HepG2 (cell line): ENCODE results near the gene EPB41. TPM values are rescaled to one million over a fixed set of nuclear protein-coding genes. Genes with fewer than 3 reads are reported as not detected.

Experiments
- ARID3A ChIP-seq: IDR thresholded peaks from 2 replicates; pipeline ENCODE4 v1.6.1; 2012; ENCODE audit warnings: low read depth, low read length, improper control_type of control experiment
- HNF1B ChIP-seq: sonication (generic); formaldehyde crosslinking; IDR thresholded peaks from 2 replicates; pipeline ENCODE4 v1.5.1; 2020; ENCODE audit warnings: mild to moderate bottlenecking, moderate library complexity, missing genetic modification reagents
- SIN3A ChIP-seq: IDR thresholded peaks from 2 replicates; pipeline ENCODE4 v1.6.1; 2011; ENCODE audit warnings: low read depth, mild to moderate bottlenecking, control low read depth, low read length, borderline replicate concordance
- ZBED4 ChIP-seq: sonication (generic); formaldehyde crosslinking; IDR thresholded peaks from 2 replicates; pipeline ENCODE4 v1.4.0; 2020; ENCODE audit warnings: missing genetic modification reagents, borderline replicate concordance
- ZMYM3 ChIP-seq: sonication (generic); formaldehyde crosslinking; IDR thresholded peaks from 2 replicates; pipeline ENCODE4 v1.5.1; 2020; ENCODE audit warnings: mild to moderate bottlenecking, missing genetic modification reagents
- ZNF609 ChIP-seq: sonication (generic); formaldehyde crosslinking; IDR thresholded peaks from 2 replicates; pipeline ENCODE4 v1.4.0; 2020; ENCODE audit warnings: mild to moderate bottlenecking, missing genetic modification reagents, borderline replicate concordance
- ZNF644 ChIP-seq: IDR thresholded peaks from 2 replicates; pipeline ENCODE4 v1.6.1; 2016; ENCODE audit warnings: low read depth
- ZNF672 ChIP-seq: sonication (generic); formaldehyde crosslinking; IDR thresholded peaks from 2 replicates; pipeline ENCODE4 v1.8.1; 2022; ENCODE audit warnings: missing genetic modification reagents
- ZNF687 ChIP-seq: sonication (generic); formaldehyde crosslinking; IDR thresholded peaks from 2 replicates; pipeline ENCODE4 v1.5.1; 2020; ENCODE audit warnings: mild to moderate bottlenecking, missing genetic modification reagents, moderate library complexity
- polyA plus RNA-seq, 8 experiments: library from polyadenylated mRNA; depleted of rRNA in 3 of 8; stranded (reverse) in 7 of 8; unstranded in 1 of 8; fragments of >200 nt; fragmentation: Illumina TruSeq in 4 of 8; extraction: Trizol in 4 of 8; gene quantifications; 2 replicates each; pipeline versions ENCODE4 v1.2.1 to v1.2.3, GENCODE V29; 2011 to 2016; ENCODE audit warnings: low read depth in 4 of 8, missing spikeins in 1 of 8, mixed read lengths in 1 of 8; ENCODE audit not compliant: insufficient read depth in 1 of 8
- total RNA-seq, 5 experiments: library from RNA; depleted of rRNA; stranded (reverse); fragments of >200 nt; fragmentation: Illumina TruSeq; extraction: Trizol; gene quantifications; 2 replicates each; pipeline ENCODE4 v1.2.3, GENCODE V29; 2016; ENCODE audit warnings: low read depth in 1 of 5

The EPB41 gene
- total and polyA plus RNA-seq, 2 of the 13 experiments (the other 11 are each of a cell fraction or from before 2014, with no cell fraction given), result 34.5 to 46.7 TPM

- TF ChIP-seq ZNF687 (peak; percentile 39; the same call in 1 of the 2 replicates), ZBED4 (CRISPR knock-in tag) (no peak), ZNF672 (CRISPR knock-in tag) (no peak), ARID3A (peak; percentile 64; the same call in 1 of the 2 replicates), ZNF609 (CRISPR knock-in tag) (0 out of 2 replicates have a peak, but pooled peaks have one; percentile 22), SIN3A (no peak), ZMYM3 (CRISPR knock-in tag) (peak; percentile 75), ZNF644 (CRISPR knock-in tag) (peak; percentile 38; the same call in 1 of the 2 replicates), HNF1B (CRISPR knock-in tag) (peak; percentile 54; the same call in 1 of the 2 replicates)
Observed at GRCh38 chr1:29105822-29106221, 191.5 kb downstream of the EPB41 start (continued).
